Fibroblast of lung (primary cell): ENCODE results near the gene FGFBP3. TPM values are rescaled to one million over a fixed set of nuclear protein-coding genes. Genes with fewer than 3 reads are reported as not detected.
"Not testable (repeated sequence)": the region's sequence is repeated elsewhere in the genome, so short reads cannot be mapped to it uniquely, and the experiment has no call there.

Experiments used
- DNase-seq, 2 donors: peaks; one replicate each; pipeline versions ENCODE4 v3.0.0 to v3.0.0-alpha.2; 2010; ENCODE audit warnings: low read depth in 2 of 2
- H2AFZ ChIP-seq: 2 replicates; pipeline ENCODE4 v1.5.1; 2012; ENCODE audit warnings: low read length, control low read depth, inconsistent platforms
- H3K27ac ChIP-seq: 2 replicates; pipeline ENCODE4 v1.5.1; 2011; ENCODE audit warnings: low read length, control low read depth; ENCODE audit not compliant: insufficient read depth
- H3K27me3 ChIP-seq: 2 replicates; pipeline ENCODE4 v1.5.1; 2011; ENCODE audit warnings: mild to moderate bottlenecking, low read length; ENCODE audit not compliant: control insufficient read depth, insufficient read depth
- H3K36me3 ChIP-seq: 2 replicates; pipeline ENCODE4 v1.5.1; 2011; ENCODE audit warnings: low read length; ENCODE audit not compliant: control insufficient read depth, insufficient read depth
- H3K4me1 ChIP-seq: 2 replicates; pipeline ENCODE4 v1.5.1; 2011; ENCODE audit warnings: low read length; ENCODE audit not compliant: control insufficient read depth, insufficient read depth; ENCODE audit errors: extremely low read depth
- H3K4me2 ChIP-seq: 2 replicates; pipeline ENCODE4 v1.5.1; 2011; ENCODE audit warnings: low read length, control low read depth; ENCODE audit not compliant: insufficient read depth; ENCODE audit errors: extremely low read depth
- H3K4me3 ChIP-seq, 4 experiments: fragments of 200-600 bp in 1 of 4; sonication (generic) in 1 of 4; replicated peaks in 1 of 4; 2 replicates each; pipeline ENCODE4 v1.5.1; 2011 to 2016; ENCODE audit warnings: low read length in 4 of 4, low read depth in 3 of 4, mild to moderate bottlenecking in 3 of 4, control low read depth in 2 of 4, inconsistent platforms in 1 of 4, mixed read lengths in 1 of 4; ENCODE audit not compliant: insufficient read depth in 1 of 4; ENCODE audit errors: control extremely low read depth in 1 of 4
- H3K79me2 ChIP-seq: 2 replicates; pipeline ENCODE4 v1.5.1; 2012; ENCODE audit warnings: mild to moderate bottlenecking, low read length, inconsistent platforms; ENCODE audit not compliant: control insufficient read depth, insufficient read depth
- H3K9ac ChIP-seq: 2 replicates; pipeline ENCODE4 v1.5.1; 2011; ENCODE audit warnings: mild to moderate bottlenecking, low read length, control low read depth; ENCODE audit not compliant: insufficient read depth
- H3K9me3 ChIP-seq: 2 replicates; pipeline ENCODE4 v1.5.1; 2012; ENCODE audit warnings: low read depth, low read length; ENCODE audit not compliant: control insufficient read depth, insufficient read depth
- H4K20me1 ChIP-seq: 2 replicates; pipeline ENCODE4 v1.5.1; 2011; ENCODE audit warnings: low read length; ENCODE audit not compliant: control insufficient read depth, insufficient read depth; ENCODE audit errors: extremely low read depth
- EZH2 ChIP-seq: IDR thresholded peaks from 2 replicates; pipeline ENCODE4 v1.5.1; 2012; ENCODE audit warnings: low read length, control low read depth, mild to moderate bottlenecking; ENCODE audit errors: missing control alignments
- polyA plus RNA-seq, 2 donors: library from polyadenylated mRNA; depleted of rRNA in 1 of 2; stranded (reverse) in 1 of 2; unstranded in 1 of 2; fragments of >200 nt; gene quantifications; 2 replicates each; pipeline ENCODE4 v1.2.1, GENCODE V29; 2011 to 2012; ENCODE audit warnings: missing spikeins in 1 of 2
- total RNA-seq: library from RNA; depleted of rRNA; stranded (reverse); fragments of >200 nt; gene quantifications from 2 replicates; pipeline ENCODE4 v1.2.1, GENCODE V29; 2014
- TF ChIP-seq, protein P1 (sequence below), 2 donors: IDR thresholded peaks in 1 of 2; conservative IDR thresholded peaks in 1 of 2; 1 replicate in 1 of 2; 2 replicates in 1 of 2; pipeline ENCODE4 v1.5.1; 2011 to 2012; ENCODE audit warnings: low read length in 2 of 2, control low read depth in 1 of 2, inconsistent platforms in 1 of 2, low read depth in 1 of 2, mild to moderate bottlenecking in 1 of 2

FGFBP3 gene
- total and polyA plus RNA-seq, 2 donors (not counting 1 experiment from before 2014, with no cell fraction given), result 0.25 to 0.50 TPM

DNA sequence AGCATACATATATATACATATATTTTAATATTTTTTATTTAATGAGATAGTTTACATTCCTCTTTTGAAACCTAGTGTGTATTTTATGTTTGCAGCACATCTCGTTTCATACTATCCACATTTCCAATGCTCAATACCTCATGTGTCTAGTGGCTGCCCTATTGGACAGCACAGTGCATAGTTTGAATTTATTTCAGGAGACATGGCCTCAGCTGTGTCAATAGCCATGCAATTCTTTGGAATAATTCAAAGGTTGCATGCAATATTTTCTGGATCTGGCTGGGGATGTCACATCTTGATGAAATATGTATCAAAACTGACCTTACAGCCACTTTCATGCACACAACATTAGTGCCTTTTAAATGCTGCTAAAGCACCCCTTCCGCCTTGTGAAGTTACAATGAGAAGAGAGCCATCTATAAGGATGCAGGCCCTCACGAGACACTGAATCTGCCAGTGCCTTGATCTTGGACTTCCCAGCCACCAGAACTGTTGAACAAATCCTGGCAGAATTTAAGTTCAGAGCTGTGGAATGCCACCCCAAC lies 13.0 kb downstream of the FGFBP3 start:
- TF ChIP-seq, protein P1, sequence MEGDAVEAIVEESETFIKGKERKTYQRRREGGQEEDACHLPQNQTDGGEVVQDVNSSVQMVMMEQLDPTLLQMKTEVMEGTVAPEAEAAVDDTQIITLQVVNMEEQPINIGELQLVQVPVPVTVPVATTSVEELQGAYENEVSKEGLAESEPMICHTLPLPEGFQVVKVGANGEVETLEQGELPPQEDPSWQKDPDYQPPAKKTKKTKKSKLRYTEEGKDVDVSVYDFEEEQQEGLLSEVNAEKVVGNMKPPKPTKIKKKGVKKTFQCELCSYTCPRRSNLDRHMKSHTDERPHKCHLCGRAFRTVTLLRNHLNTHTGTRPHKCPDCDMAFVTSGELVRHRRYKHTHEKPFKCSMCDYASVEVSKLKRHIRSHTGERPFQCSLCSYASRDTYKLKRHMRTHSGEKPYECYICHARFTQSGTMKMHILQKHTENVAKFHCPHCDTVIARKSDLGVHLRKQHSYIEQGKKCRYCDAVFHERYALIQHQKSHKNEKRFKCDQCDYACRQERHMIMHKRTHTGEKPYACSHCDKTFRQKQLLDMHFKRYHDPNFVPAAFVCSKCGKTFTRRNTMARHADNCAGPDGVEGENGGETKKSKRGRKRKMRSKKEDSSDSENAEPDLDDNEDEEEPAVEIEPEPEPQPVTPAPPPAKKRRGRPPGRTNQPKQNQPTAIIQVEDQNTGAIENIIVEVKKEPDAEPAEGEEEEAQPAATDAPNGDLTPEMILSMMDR (conservative IDR thresholded peaks at IDR 0.05 in 1 of 2, IDR thresholded peaks at IDR 0.05 in 1 of 2; ENCODE audit: low read depth in 1 of 2, low read length in 2 of 2), result no peak
- no peak for TF ChIP-seq EZH2
- H4K20me1 ChIP-seq, result no peaks in the 10 kb centered on the region

DNA sequence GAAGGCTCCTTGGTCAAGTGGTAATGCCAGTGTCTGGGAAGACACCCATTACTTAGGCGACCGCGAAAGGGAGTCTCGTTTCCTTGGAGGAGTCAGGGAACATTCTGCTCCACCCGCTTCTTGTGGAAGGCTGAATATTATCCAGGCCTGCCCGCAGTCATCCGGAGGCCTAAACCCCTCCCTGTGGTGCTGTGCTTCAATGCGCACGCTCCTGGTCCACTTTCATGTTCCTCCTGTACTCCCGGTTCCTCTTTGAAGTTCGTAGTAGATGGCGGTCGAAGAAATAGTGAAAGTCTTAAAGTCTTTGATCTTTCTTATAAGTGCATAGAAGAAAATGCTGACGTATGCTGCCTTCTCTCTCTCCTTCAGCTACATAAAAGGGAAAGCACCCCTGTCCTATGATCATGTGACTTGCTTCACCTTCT lies 15.0 kb downstream of the FGFBP3 start:
- H3K27ac ChIP-seq, H2AFZ ChIP-seq, H3K4me3 ChIP-seq, H3K9ac ChIP-seq, DNase-seq, H3K27me3 ChIP-seq, H3K4me1 ChIP-seq, H3K36me3 ChIP-seq, H3K4me2 ChIP-seq, H3K9me3 ChIP-seq, H4K20me1 ChIP-seq, H3K79me2 ChIP-seq: not testable (repeated sequence)

More for the DNA sequence above, 13.0 kb downstream of the FGFBP3 start:
- Histone ChIP-seq H3K9me3 (no peaks in the 10 kb centered on the region), H3K4me2 (no peak overlapping the region), H3K36me3 (no peaks in the 10 kb centered on the region), H2AFZ (no peak overlapping the region), H3K4me1 (peaks cover 6% of the 10 kb centered on the region), H3K9ac (no peak overlapping the region), H3K4me3 (no peak overlapping the region), H3K27me3 (no peaks in the 10 kb centered on the region), H3K27ac (no peak overlapping the region), H3K79me2 (no peaks in the 10 kb centered on the region)
- no peak for DNase-seq

DNA sequence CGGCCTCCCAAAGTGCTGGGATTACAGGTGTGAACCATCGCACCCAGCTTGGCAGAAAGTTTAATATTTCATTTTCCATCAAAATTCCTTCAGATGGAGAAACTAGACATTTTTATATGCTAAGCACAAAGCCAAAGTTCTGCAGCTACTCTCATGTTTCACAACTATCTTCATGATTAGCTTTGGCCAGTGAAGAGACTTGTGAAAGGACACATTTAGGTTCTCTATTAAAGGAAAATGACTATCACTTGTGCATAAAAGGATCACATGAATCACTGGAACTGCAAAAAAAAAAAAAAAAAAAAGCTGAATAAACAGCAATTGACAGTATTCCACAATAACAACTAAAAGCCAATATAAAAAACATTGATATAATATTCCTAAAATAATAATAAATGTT lies 16.2 kb downstream of the FGFBP3 start:
- Histone ChIP-seq H3K27me3 (no peaks in the 10 kb centered on the region), H4K20me1 (no peaks in the 10 kb centered on the region), H3K4me1 (peaks cover 7% of the 10 kb centered on the region), H3K79me2 (no peaks in the 10 kb centered on the region), H3K27ac (no peak overlapping the region), H3K9me3 (no peaks in the 10 kb centered on the region), H3K4me2 (no peak overlapping the region), H3K9ac (no peak overlapping the region), H3K36me3 (no peaks in the 10 kb centered on the region), H3K4me3 (no peak overlapping the region), H2AFZ (no peak overlapping the region)
- no peak for TF ChIP-seq EZH2
- TF ChIP-seq, protein P1 (conservative IDR thresholded peaks at IDR 0.05 in 1 of 2, IDR thresholded peaks at IDR 0.05 in 1 of 2; ENCODE audit: low read depth in 1 of 2, low read length in 2 of 2), result no peak
- DNase-seq, result no peak
